ENCODE data around the gene PHLDA2. TPM values are rescaled to one million over a fixed set of nuclear protein-coding genes. Genes with fewer than 3 reads are reported as not detected.

The PHLDA2 gene
- total RNA-seq, 2 experiments from 2014 or later: 0.16 to 0.34 TPM

GRCh38 chr11:2963112-2963754 lies 34.0 kb upstream of the PHLDA2 start:
- ChIA-PET POLR2A (no interaction called here), CTCF (ENCODE audit: unreplicated experiment) (no interaction called here)
- Histone ChIP-seq H4K20me1 (ENCODE audit: insufficient read depth, low read length) (no peaks in the 10 kb centered on the region), H3K9me2 (ENCODE audit: insufficient read depth, low read length) (no peaks in the 10 kb centered on the region), H3K4me2 (ENCODE audit: low read length) (no peak overlapping the region), H3K36me3 (ENCODE audit: insufficient read depth, low read length) (peaks cover 95% of the 10 kb centered on the region), H3K27ac (ENCODE audit: low read depth, low read length, poor library complexity, severe bottlenecking) (no peak overlapping the region), H3K79me2 (ENCODE audit: insufficient read depth, low read depth, low read length) (peaks cover 22% of the 10 kb centered on the region; the same call in 1 of the 2 replicates), H3K4me1 (ENCODE audit: insufficient read depth, low read length, poor library complexity, severe bottlenecking) (peaks cover 10% of the 10 kb centered on the region), H2AFZ (ENCODE audit: low read length) (no peak overlapping the region), H3K4me3 (ENCODE audit: low read depth, low read length, poor library complexity, severe bottlenecking) (no peak overlapping the region), H3K9me3 (ENCODE audit: low read length) (no peaks in the 10 kb centered on the region)
- DNase-seq (ENCODE audit: low spot score): no peak
- BruUV-seq (replicated peaks): no TSS peak
- TF ChIP-seq EZH2phosphoT487 (IDR thresholded peaks at IDR 0.05; ENCODE audit: borderline replicate concordance, low read depth, low read length): no peak
- TF ChIP-seq, protein P1, sequence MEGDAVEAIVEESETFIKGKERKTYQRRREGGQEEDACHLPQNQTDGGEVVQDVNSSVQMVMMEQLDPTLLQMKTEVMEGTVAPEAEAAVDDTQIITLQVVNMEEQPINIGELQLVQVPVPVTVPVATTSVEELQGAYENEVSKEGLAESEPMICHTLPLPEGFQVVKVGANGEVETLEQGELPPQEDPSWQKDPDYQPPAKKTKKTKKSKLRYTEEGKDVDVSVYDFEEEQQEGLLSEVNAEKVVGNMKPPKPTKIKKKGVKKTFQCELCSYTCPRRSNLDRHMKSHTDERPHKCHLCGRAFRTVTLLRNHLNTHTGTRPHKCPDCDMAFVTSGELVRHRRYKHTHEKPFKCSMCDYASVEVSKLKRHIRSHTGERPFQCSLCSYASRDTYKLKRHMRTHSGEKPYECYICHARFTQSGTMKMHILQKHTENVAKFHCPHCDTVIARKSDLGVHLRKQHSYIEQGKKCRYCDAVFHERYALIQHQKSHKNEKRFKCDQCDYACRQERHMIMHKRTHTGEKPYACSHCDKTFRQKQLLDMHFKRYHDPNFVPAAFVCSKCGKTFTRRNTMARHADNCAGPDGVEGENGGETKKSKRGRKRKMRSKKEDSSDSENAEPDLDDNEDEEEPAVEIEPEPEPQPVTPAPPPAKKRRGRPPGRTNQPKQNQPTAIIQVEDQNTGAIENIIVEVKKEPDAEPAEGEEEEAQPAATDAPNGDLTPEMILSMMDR (conservative IDR thresholded peaks at IDR 0.05; ENCODE audit: low read length): no peak
- intact Hi-C loops (cut with micrococcal nuclease; ENCODE audit: unreplicated experiment): no loop called here

- Histone ChIP-seq H2AFZ (ENCODE audit: low read length) (no peak overlapping the region), H3K9me2 (ENCODE audit: insufficient read depth, low read length) (no peaks in the 10 kb centered on the region), H4K20me1 (ENCODE audit: insufficient read depth, low read length) (no peaks in the 10 kb centered on the region), H3K4me2 (ENCODE audit: low read length) (no peak overlapping the region), H3K4me1 (ENCODE audit: insufficient read depth, low read length, poor library complexity, severe bottlenecking) (peaks cover 10% of the 10 kb centered on the region), H3K9me3 (ENCODE audit: low read length) (no peaks in the 10 kb centered on the region), H3K27ac (ENCODE audit: low read depth, low read length, poor library complexity, severe bottlenecking) (no peak overlapping the region), H3K79me2 (ENCODE audit: insufficient read depth, low read depth, low read length) (peaks cover 17% of the 10 kb centered on the region; the same call in 1 of the 2 replicates), H3K4me3 (ENCODE audit: low read depth, low read length, poor library complexity, severe bottlenecking) (no peak overlapping the region), H3K36me3 (ENCODE audit: insufficient read depth, low read length) (peaks cover 97% of the 10 kb centered on the region)
- no peak for DNase-seq (ENCODE audit: low spot score)
- TF ChIP-seq, protein P1 (conservative IDR thresholded peaks at IDR 0.05; ENCODE audit: low read length): no peak
- no peak for TF ChIP-seq EZH2phosphoT487 (IDR thresholded peaks at IDR 0.05; ENCODE audit: borderline replicate concordance, low read depth, low read length)
- POLR2A ChIA-PET: interaction anchor here (0.7 to 0.9 kb wide), 2 partner anchors 8 to 28 kb away, joined by 4 read pairs; no protein-coding TSS in a partner anchor
- CTCF ChIA-PET (ENCODE audit: unreplicated experiment): no interaction called here
- BruUV-seq (replicated peaks): no TSS peak
- intact Hi-C loops (cut with micrococcal nuclease; ENCODE audit: unreplicated experiment): no loop called here
Measured at GRCh38 chr11:2961080-2961479, 31.9 kb upstream of the PHLDA2 start.

- H3K36me3 ChIP-seq (ENCODE audit: insufficient read depth, low read length): peaks cover 97% of the 10 kb centered on the region
- DNase-seq (ENCODE audit: low spot score): no peak
- H3K4me2 ChIP-seq (ENCODE audit: low read length): no peak overlapping the region
- H3K79me2 ChIP-seq (ENCODE audit: insufficient read depth, low read depth, low read length): peaks cover 14% of the 10 kb centered on the region; the same call in 1 of the 2 replicates
- no peak overlapping the region for H3K27ac ChIP-seq (ENCODE audit: low read depth, low read length, poor library complexity, severe bottlenecking)
- POLR2A ChIA-PET: interaction anchor here (0.8 kb wide), 1 partner anchor 14 kb away, joined by 4 read pairs; no protein-coding TSS in a partner anchor
- no peak overlapping the region for H3K4me3 ChIP-seq (ENCODE audit: low read depth, low read length, poor library complexity, severe bottlenecking)
- H4K20me1 ChIP-seq (ENCODE audit: insufficient read depth, low read length): no peaks in the 10 kb centered on the region
- TF ChIP-seq EZH2phosphoT487 (IDR thresholded peaks at IDR 0.05; ENCODE audit: borderline replicate concordance, low read depth, low read length): no peak
- TF ChIP-seq, protein P1 (conservative IDR thresholded peaks at IDR 0.05; ENCODE audit: low read length): no peak
- H3K9me3 ChIP-seq (ENCODE audit: low read length): no peaks in the 10 kb centered on the region
- peaks cover 10% of the 10 kb centered on the region for H3K4me1 ChIP-seq (ENCODE audit: insufficient read depth, low read length, poor library complexity, severe bottlenecking)
- H3K9me2 ChIP-seq (ENCODE audit: insufficient read depth, low read length): no peaks in the 10 kb centered on the region
- CTCF ChIA-PET (ENCODE audit: unreplicated experiment): no interaction called here
- intact Hi-C loops (cut with micrococcal nuclease; ENCODE audit: unreplicated experiment): no loop called here
- BruUV-seq (replicated peaks): no TSS peak
- no peak overlapping the region for H2AFZ ChIP-seq (ENCODE audit: low read length)
Measured at GRCh38 chr11:2960139-2960538, 30.9 kb upstream of the PHLDA2 start.

Data from OCI-LY7 (cell line).